Neuronal stem cell (in vitro differentiated cells): ENCODE results near the gene PRPF6.

Experiments
- DNase-seq: peaks from one replicate; pipeline ENCODE4 v3.0.0-alpha.2; 2013; ENCODE audit warnings: low spot score
- H2AFZ ChIP-seq: one replicate; pipeline ENCODE4 v1.6.1; 2013; ENCODE audit warnings: mild to moderate bottlenecking, low read length, inconsistent platforms
- H2AK5ac ChIP-seq: 2 replicates; pipeline ENCODE4 v1.6.1; 2013; ENCODE audit warnings: low read depth, mild to moderate bottlenecking, inconsistent platforms, low read length, moderate library complexity, mixed read lengths
- H2BK120ac ChIP-seq: 2 replicates; pipeline ENCODE4 v1.6.1; 2013; ENCODE audit warnings: low read depth, mild to moderate bottlenecking, inconsistent platforms, low read length, moderate library complexity, mixed read lengths
- H2BK12ac ChIP-seq: one replicate; pipeline ENCODE4 v1.6.1; 2013; ENCODE audit warnings: low read length, inconsistent platforms
- H2BK15ac ChIP-seq: 2 replicates; pipeline ENCODE4 v1.6.1; 2013; ENCODE audit warnings: mild to moderate bottlenecking, low read length, inconsistent platforms, mixed read lengths
- H2BK5ac ChIP-seq: one replicate; pipeline ENCODE4 v1.6.1; 2013; ENCODE audit warnings: inconsistent platforms, mild to moderate bottlenecking, low read length, moderate library complexity
- H3K14ac ChIP-seq: one replicate; pipeline ENCODE4 v1.6.1; 2013; ENCODE audit warnings: low read length, inconsistent platforms
- H3K18ac ChIP-seq: 2 replicates; pipeline ENCODE4 v1.6.1; 2013; ENCODE audit warnings: low read length, inconsistent platforms
- H3K23ac ChIP-seq: 2 replicates; pipeline ENCODE4 v1.6.1; 2013; ENCODE audit warnings: low read depth, mild to moderate bottlenecking, mixed read lengths, low read length, inconsistent platforms; ENCODE audit not compliant: poor library complexity
- H3K27ac ChIP-seq: replicated peaks from 3 replicates; pipeline ENCODE4 v1.5.1; 2013; ENCODE audit warnings: low read length, inconsistent platforms
- H3K27me3 ChIP-seq, 3 experiments: 2 replicates each; pipeline ENCODE4 v1.6.1; 2013; ENCODE audit warnings: low read length in 3 of 3, mild to moderate bottlenecking in 2 of 3, inconsistent platforms in 1 of 3, low read depth in 1 of 3, mixed read lengths in 1 of 3, moderate library complexity in 1 of 3; ENCODE audit not compliant: control insufficient read depth in 3 of 3, insufficient read depth in 3 of 3
- H3K36me3 ChIP-seq, 2 donors: replicated peaks in 1 of 2; 2 replicates each; pipeline ENCODE4 v1.6.1; 2013; ENCODE audit warnings: low read length in 2 of 2; ENCODE audit not compliant: control insufficient read depth in 2 of 2, insufficient read depth in 2 of 2
- H3K4ac ChIP-seq: 2 replicates; pipeline ENCODE4 v1.6.1; 2013; ENCODE audit warnings: inconsistent platforms, mild to moderate bottlenecking, low read length, moderate library complexity
- H3K4me1 ChIP-seq, 2 donors: 1 replicate in 1 of 2; 2 replicates in 1 of 2; pipeline ENCODE4 v1.6.1; 2013; ENCODE audit warnings: low read length in 2 of 2, low read depth in 1 of 2; ENCODE audit not compliant: control insufficient read depth in 2 of 2, insufficient read depth in 1 of 2
- H3K4me2 ChIP-seq: one replicate; pipeline ENCODE4 v1.6.1; 2013; ENCODE audit warnings: mild to moderate bottlenecking, low read length, inconsistent platforms; ENCODE audit not compliant: insufficient read depth, poor library complexity, severe bottlenecking
- H3K4me3 ChIP-seq, 2 donors: 2 replicates each; pipeline ENCODE4 v1.5.1; 2013; ENCODE audit warnings: low read length in 2 of 2, mild to moderate bottlenecking in 2 of 2, inconsistent platforms in 1 of 2, moderate library complexity in 1 of 2
- H3K79me1 ChIP-seq: one replicate; pipeline ENCODE4 v1.6.1; 2013; ENCODE audit warnings: low read depth, mild to moderate bottlenecking, inconsistent platforms, low read length, moderate library complexity
- H3K9ac ChIP-seq: one replicate; pipeline ENCODE4 v1.6.1; 2013; ENCODE audit warnings: mild to moderate bottlenecking, low read depth, low read length, inconsistent platforms; ENCODE audit not compliant: poor library complexity
- H3K9me3 ChIP-seq, 2 donors: replicated peaks in 1 of 2; 2 replicates each; pipeline versions ENCODE3 to v1.6.1; 2013; ENCODE audit warnings: low read length in 2 of 2, mild to moderate bottlenecking in 2 of 2, inconsistent platforms in 1 of 2, low read depth in 1 of 2, mixed read lengths in 1 of 2, moderate library complexity in 1 of 2; ENCODE audit not compliant: control insufficient read depth in 2 of 2, insufficient read depth in 1 of 2
- H4K8ac ChIP-seq: one replicate; pipeline ENCODE4 v1.6.1; 2013; ENCODE audit warnings: low read depth, mild to moderate bottlenecking, inconsistent platforms, low read length, moderate library complexity
- H4K91ac ChIP-seq: one replicate; pipeline ENCODE4 v1.6.1; 2013; ENCODE audit warnings: low read length, low read depth, mild to moderate bottlenecking, inconsistent platforms; ENCODE audit not compliant: poor library complexity
- WGBS, 2 donors: extraction: QIAGEN DNeasy Blood & Tissue Kit; methylation state at CpG; one replicate each; pipeline ENCODE4 v1.1.7; 2013; ENCODE audit warnings: missing lambda C conversion rate in 2 of 2, mixed read lengths in 1 of 2; ENCODE audit not compliant: insufficient read length in 2 of 2, insufficient replicate concordance in 1 of 2; ENCODE audit errors: extremely low coverage in 2 of 2; 5-methylcytosine and 5-hydroxymethylcytosine counted together

Gene PRPF6

DNA sequence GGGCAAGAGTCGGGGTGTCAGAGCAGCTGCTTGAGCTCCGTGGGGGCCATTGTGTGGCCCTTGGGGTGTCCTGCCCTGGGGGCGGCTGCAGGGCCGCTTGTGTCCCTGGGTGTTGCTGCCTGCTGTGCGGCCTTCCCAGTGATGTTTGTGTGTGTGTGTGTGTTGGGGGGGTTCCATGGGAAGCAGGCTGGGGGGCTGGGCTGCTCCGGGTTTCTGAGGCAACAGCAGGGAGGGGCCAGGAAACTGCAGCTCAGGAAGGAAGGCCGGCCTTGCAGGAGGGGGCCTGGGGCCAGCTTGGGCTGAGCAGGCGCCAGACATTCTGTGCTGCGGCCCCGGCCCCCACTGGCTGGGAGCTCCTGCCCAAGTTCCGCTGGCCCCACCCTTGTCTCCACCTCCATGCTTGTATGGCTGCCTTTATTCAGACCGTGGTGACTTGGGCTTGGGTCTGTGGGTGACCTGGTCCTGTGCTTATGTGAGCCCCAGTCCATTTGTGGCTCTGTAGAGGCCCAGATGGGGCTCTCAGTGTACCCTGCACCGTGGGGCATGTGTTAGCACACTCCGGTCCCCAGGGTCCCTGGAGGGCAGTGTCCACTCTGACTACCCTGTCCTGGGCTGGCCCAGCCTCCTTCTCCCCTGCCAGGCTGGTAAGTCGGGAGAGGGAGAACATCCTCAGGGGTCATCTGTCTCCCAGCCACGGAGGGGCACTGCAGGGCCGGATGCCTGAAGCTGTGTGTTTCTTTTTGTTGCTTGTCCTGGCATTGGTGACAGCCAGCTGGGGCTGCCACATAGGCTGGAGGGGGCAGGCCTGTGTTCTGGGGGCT lies 73.1 kb downstream of the PRPF6 start:
- peaks cover 2 to 50% (median 15%) of the 10 kb centered on the region in 3 experiments for H3K27me3 ChIP-seq

DNA sequence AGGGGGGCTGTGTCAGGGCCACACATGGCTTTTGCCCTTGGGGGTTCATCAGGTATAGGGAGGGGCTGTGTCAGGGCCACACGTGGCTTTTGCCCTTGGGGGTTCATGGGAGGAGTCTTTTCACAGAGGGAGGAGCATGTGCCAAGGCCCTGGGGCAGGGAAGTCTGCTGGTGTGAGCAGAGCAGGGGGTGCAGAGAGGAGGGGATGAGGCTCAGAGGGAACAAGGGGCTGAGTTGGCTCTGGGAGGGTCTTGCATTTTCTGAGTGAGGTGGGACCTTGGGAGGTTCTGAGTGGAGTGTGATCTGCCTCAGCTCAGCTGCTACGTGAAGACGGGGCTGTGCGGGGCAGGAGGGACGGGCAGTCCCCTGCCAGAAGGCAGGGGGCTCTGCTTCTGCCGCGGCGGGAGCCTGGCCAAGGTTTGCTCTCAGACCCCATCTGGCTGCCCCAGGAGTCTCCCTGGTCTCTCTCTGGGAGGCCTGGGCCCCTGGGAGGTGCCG lies 74.5 kb downstream of the PRPF6 start:
- Histone ChIP-seq H3K18ac (peak overlapping the region; percentile 71), H3K27me3 (peaks cover 0 to 41% (median 3%) of the 10 kb centered on the region in 3 experiments), H2BK120ac (peak overlapping the region; percentile 96), H3K4ac (peak overlapping the region; percentile 53), H3K4me2 (no peak overlapping the region), H3K4me3 (no peak overlapping the region), H3K36me3 (no peaks in the 10 kb centered on the region), H3K9ac (no peak overlapping the region), H3K23ac (no peak overlapping the region), H4K91ac (no peak overlapping the region), H2BK12ac (no peak overlapping the region), H3K4me1 (peaks cover 15 to 34% of the 10 kb centered on the region in 2 donors), H3K9me3 (no peaks in the 10 kb centered on the region), H2BK5ac (no peak overlapping the region), H2AK5ac (peak overlapping the region; percentile 99), H2BK15ac (peak overlapping the region; percentile 80), H3K27ac (no peak overlapping the region), H3K79me1 (no peaks in the 10 kb centered on the region), H2AFZ (peak overlapping the region; percentile 80), H4K8ac (no peak overlapping the region), H3K14ac (no peak overlapping the region)
- WGBS, 2 donors: no CpG with 5 or more reads among the region's 9 CpGs
- no peak for DNase-seq

More for the DNA sequence above, 73.1 kb downstream of the PRPF6 start:
- Histone ChIP-seq H4K8ac (peak overlapping the region; percentile 96), H4K91ac (no peak overlapping the region), H2AFZ (peak overlapping the region; percentile 91), H3K9me3 (no peaks in the 10 kb centered on the region), H3K4me1 (peaks cover 22 to 34% of the 10 kb centered on the region in 2 donors), H3K4me2 (peak overlapping the region; percentile 18), H3K18ac (peak overlapping the region; percentile 87), H2BK5ac (peak overlapping the region; percentile 57), H2BK120ac (peak overlapping the region; percentile 94), H3K4ac (peak overlapping the region; percentile 37), H3K36me3 (no peaks in the 10 kb centered on the region), H3K4me3 (no peak overlapping the region), H2AK5ac (peak overlapping the region; percentile 16), H3K27ac (no peak overlapping the region), H2BK15ac (peak overlapping the region; percentile 19), H3K23ac (peak overlapping the region; percentile 91), H3K79me1 (no peaks in the 10 kb centered on the region), H3K9ac (no peak overlapping the region), H2BK12ac (peak overlapping the region; percentile 41), H3K14ac (no peak overlapping the region)
- no CpG with 5 or more reads among the region's 17 CpGs for WGBS, 2 donors
- DNase-seq: no peak

DNA sequence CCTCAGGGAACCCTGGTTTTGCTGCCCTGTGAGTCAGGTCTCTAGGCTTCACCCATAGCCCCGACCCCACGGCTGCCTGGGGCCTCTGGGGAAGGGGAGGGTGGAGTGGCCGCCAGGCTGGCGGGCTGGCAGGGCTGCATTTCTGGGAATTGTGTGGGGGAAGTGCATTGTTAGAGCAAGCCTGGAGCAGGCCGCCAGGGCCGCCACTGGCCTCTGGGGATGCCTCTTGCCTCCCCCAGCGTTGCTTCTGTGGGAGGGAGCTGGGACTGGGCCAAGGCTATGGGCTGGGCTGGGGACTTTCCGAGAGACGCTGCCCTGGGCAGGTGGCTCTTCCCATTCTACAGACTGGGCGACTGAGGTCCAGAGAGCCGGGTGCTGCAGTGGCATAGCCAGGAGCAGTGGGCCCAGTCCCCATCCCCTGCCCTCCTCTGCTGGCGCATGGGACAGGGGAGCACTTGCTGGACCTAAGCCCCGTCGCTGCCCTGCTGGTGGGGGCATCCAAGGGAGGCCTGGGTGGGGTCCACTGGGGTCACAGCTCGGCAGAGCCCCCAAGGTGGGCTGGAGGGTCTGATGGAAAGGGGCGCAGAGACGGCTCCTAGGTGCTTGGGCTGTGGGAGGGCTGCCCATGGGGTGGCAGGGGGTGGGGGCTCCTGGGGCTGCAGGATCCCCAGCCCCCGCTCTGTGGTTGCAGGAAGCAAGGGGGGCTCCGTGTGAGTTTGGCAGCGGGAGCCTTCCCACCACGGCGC lies 75.1 kb downstream of the PRPF6 start:
- Histone ChIP-seq H3K4me3 (no peak overlapping the region), H3K18ac (peak overlapping the region; percentile 76), H3K27me3 (peaks cover 0 to 35% (median 0%) of the 10 kb centered on the region in 3 experiments), H3K9ac (no peak overlapping the region), H4K8ac (no peak overlapping the region), H2AK5ac (peak overlapping the region; percentile 99), H2BK15ac (peak overlapping the region; percentile 80), H3K36me3 (no peaks in the 10 kb centered on the region), H3K14ac (peak overlapping the region; percentile 71), H2BK12ac (no peak overlapping the region), H3K27ac (no peak overlapping the region), H3K9me3 (no peaks in the 10 kb centered on the region), H4K91ac (no peak overlapping the region), H3K4me2 (no peak overlapping the region), H2BK5ac (peak overlapping the region; percentile 78), H3K4ac (peak overlapping the region; percentile 53), H3K79me1 (no peaks in the 10 kb centered on the region), H2AFZ (peak overlapping the region; percentile 80), H3K4me1 (peaks cover 15 to 34% of the 10 kb centered on the region in 2 donors), H3K23ac (peak overlapping the region; percentile 43), H2BK120ac (peak overlapping the region; percentile 96)
- no CpG with 5 or more reads among the region's 22 CpGs for WGBS, 2 donors
- DNase-seq: no peak

DNA sequence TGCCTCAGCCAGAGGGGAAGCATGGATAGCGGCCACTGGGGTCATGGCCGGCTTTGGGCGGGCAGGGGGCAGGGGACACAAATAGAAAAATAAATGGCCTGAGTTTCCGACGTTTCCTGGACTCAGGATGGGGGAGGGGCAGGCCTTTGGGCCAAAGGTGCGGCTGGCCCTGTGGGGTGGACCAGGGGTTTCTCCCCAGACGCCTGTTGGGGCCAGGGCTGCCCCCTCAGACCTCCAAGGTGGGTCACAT lies 75.6 kb downstream of the PRPF6 start:
- H4K8ac ChIP-seq: no peak overlapping the region
- no peak overlapping the region for H2BK12ac ChIP-seq
- H3K4me2 ChIP-seq: no peak overlapping the region
- H3K4me1 ChIP-seq: peaks cover 15 to 34% of the 10 kb centered on the region in 2 donors
- H3K79me1 ChIP-seq: no peaks in the 10 kb centered on the region
- peak overlapping the region; percentile 99 for H2AK5ac ChIP-seq
- H2BK120ac ChIP-seq: peak overlapping the region; percentile 89
- DNase-seq: no peak
- no peak overlapping the region for H3K14ac ChIP-seq
- H4K91ac ChIP-seq: no peak overlapping the region
- peak overlapping the region; percentile 78 for H2BK5ac ChIP-seq
- H3K23ac ChIP-seq: no peak overlapping the region
- no peak overlapping the region for H3K9ac ChIP-seq
- no CpG with 5 or more reads among the region's 7 CpGs for WGBS, 2 donors
- H3K27ac ChIP-seq: no peak overlapping the region
- peaks cover 0 to 30% (median 0%) of the 10 kb centered on the region in 3 experiments for H3K27me3 ChIP-seq
- no peaks in the 10 kb centered on the region for H3K36me3 ChIP-seq
- H2BK15ac ChIP-seq: peak overlapping the region; percentile 87
- H3K4me3 ChIP-seq: no peak overlapping the region
- H3K18ac ChIP-seq: no peak overlapping the region
- H3K4ac ChIP-seq: no peak overlapping the region
- H3K9me3 ChIP-seq: no peaks in the 10 kb centered on the region
- H2AFZ ChIP-seq: peak overlapping the region; percentile 53
